Fibroblast of the aortic adventitia (primary cell): ENCODE results near the gene HCFC1R1. TPM values are rescaled to one million over a fixed set of nuclear protein-coding genes. Genes with fewer than 3 reads are reported as not detected.

ENCODE experiments used
- DNase-seq: peaks from one replicate; pipeline ENCODE4 v3.0.0-alpha.2; 2010; ENCODE audit warnings: low read depth
- H3K4me3 ChIP-seq: 2 replicates; pipeline ENCODE4 v1.5.1; 2011; ENCODE audit warnings: low read depth, mild to moderate bottlenecking, control low read depth, low read length, moderate library complexity
- CTCF ChIP-seq: IDR thresholded peaks from 2 replicates; pipeline ENCODE4 v1.5.1; 2011; ENCODE audit warnings: mild to moderate bottlenecking, low read length, control low read depth, inconsistent platforms; ENCODE audit not compliant: insufficient read depth
- small RNA-seq: library from RNA; depleted of rRNA; stranded (forward); fragments of <200 nt; gene quantifications from one replicate; pipeline ENCODE3, GENCODE V24; 2012
- total RNA-seq: library from RNA; depleted of rRNA; stranded (reverse); fragments of >200 nt; gene quantifications from 2 replicates; pipeline ENCODE4 v1.2.3, GENCODE V29; 2012; ENCODE audit warnings: low replicate concordance

The HCFC1R1 gene
- total RNA-seq, 1 donor, result 45.6 TPM

DNA sequence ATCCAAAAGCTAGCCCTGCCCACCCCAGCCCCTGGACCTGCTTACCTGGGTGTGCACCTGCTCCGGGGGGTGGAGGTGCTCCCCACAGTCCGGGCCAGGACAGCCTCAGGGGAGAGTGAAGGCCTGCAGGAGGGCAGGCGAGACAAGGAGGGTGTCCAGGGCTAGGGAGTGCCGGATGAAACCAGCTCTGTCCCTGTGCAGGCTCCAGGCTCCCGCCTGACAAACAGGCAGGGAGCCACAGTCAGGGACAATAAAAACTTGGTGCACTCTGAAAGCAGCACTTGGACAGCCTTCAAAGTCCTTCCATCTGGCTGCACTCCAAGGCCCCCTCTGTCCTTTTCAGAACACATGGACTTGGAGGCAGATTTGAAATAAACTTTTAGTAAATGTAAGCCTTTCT is 50.6 kb downstream of the HCFC1R1 start:
- no peak overlapping the region for H3K4me3 ChIP-seq
- DNase-seq, result no peak
- no peak for TF ChIP-seq CTCF

Small RNA genes within 50 kb of the gene (small RNA-seq; reads per million reads assigned to genes)
- gene LINC00514, result not detected

Other genes starting within 250 kb of the HCFC1R1 start
- 37.6 and 316 TPM in 2 replicates for gene ELOB, start 246.7 kb downstream of the HCFC1R1 start, total RNA-seq
- not detected in 2 replicates for gene PRSS33, start 236.4 kb downstream of the HCFC1R1 start, total RNA-seq
- not detected in 2 replicates for gene PRSS41, start 225.5 kb downstream of the HCFC1R1 start, total RNA-seq
- gene PRSS21, start 206.7 kb downstream of the HCFC1R1 start, total RNA-seq, result 0.27 and 0.49 TPM in 2 replicates
- gene ZG16B, start 193.6 kb downstream of the HCFC1R1 start, total RNA-seq, result 0.27 and 1.4 TPM in 2 replicates
- not detected in 2 replicates for gene PRSS22, start 165.8 kb downstream of the HCFC1R1 start, total RNA-seq
- gene FLYWCH2, start 140.7 kb downstream of the HCFC1R1 start, total RNA-seq, result 48.9 and 56.4 TPM in 2 replicates
- gene FLYWCH1, start 112.0 kb downstream of the HCFC1R1 start, total RNA-seq, result 31.3 and 37.4 TPM in 2 replicates
- gene KREMEN2, start 59.7 kb downstream of the HCFC1R1 start, total RNA-seq, result not detected in 2 replicates
- gene PAQR4, start 54.6 kb downstream of the HCFC1R1 start, total RNA-seq, result 0.16 and 13.8 TPM in 2 replicates
- gene PKMYT1, start 43.5 kb downstream of the HCFC1R1 start, total RNA-seq, result 1.5 and 24.5 TPM in 2 replicates
- not detected in 2 replicates for gene CLDN9, start 11.0 kb downstream of the HCFC1R1 start, total RNA-seq
- gene CLDN6, start 5.8 kb downstream of the HCFC1R1 start, total RNA-seq, result 1.1 TPM in 1 of 2 replicates, not detected in the other
- gene TNFRSF12A, start 3.6 kb downstream of the HCFC1R1 start, total RNA-seq, result 26.7 and 124 TPM in 2 replicates
- gene THOC6, start 93 bp upstream of the HCFC1R1 start, total RNA-seq, result 16.3 and 30.2 TPM in 2 replicates
- gene BICDL2, start 13.0 kb upstream of the HCFC1R1 start, total RNA-seq, result not detected in 2 replicates
- not detected in 2 replicates for gene MMP25, start 22.6 kb upstream of the HCFC1R1 start, total RNA-seq
- gene IL32, start 41.7 kb upstream of the HCFC1R1 start, total RNA-seq, result 7.6 and 7.8 TPM in 2 replicates
- not detected in 2 replicates for gene ZSCAN10, start 75.4 kb upstream of the HCFC1R1 start, total RNA-seq
- 12.3 and 14.7 TPM in 2 replicates for gene ZNF205, start 88.6 kb upstream of the HCFC1R1 start, total RNA-seq
- 6.9 and 7.0 TPM in 2 replicates for gene ZNF213, start 111.1 kb upstream of the HCFC1R1 start, total RNA-seq
- gene OR1F1, start 164.3 kb upstream of the HCFC1R1 start, total RNA-seq, result not detected in 2 replicates
- gene ZNF200, start 211.2 kb upstream of the HCFC1R1 start, total RNA-seq, result 6.6 and 9.7 TPM in 2 replicates
- gene MEFV, start 232.7 kb upstream of the HCFC1R1 start, total RNA-seq, result under 0.01 TPM in 1 of 2 replicates, not detected in the other